WTC11 (cell line): ENCODE results near the gene CEBPB.

Experiments used
- MYBL2 ChIP-seq: sonication (generic); formaldehyde crosslinking; IDR thresholded peaks from 2 replicates; pipeline ENCODE4 v1.8.1; 2023; ENCODE audit warnings: mild to moderate bottlenecking, moderate library complexity, missing genetic modification reagents
- NR3C1 ChIP-seq: sonication (generic); formaldehyde crosslinking; conservative IDR thresholded peaks from 2 replicates; pipeline ENCODE4 v1.8.1; 2023; ENCODE audit warnings: low read depth, mild to moderate bottlenecking, missing genetic modification reagents
- PREB ChIP-seq: sonication (generic); formaldehyde crosslinking; IDR thresholded peaks from 2 replicates; pipeline ENCODE4 v1.8.1; 2022; ENCODE audit warnings: mild to moderate bottlenecking, missing genetic modification reagents, moderate library complexity, borderline replicate concordance
- SP1 ChIP-seq: sonication (generic); formaldehyde crosslinking; conservative IDR thresholded peaks from 2 replicates; pipeline ENCODE4 v1.8.1; 2022; ENCODE audit warnings: missing genetic modification reagents
- TEAD4 ChIP-seq: sonication (generic); formaldehyde crosslinking; IDR thresholded peaks from 2 replicates; pipeline ENCODE4 v1.8.0; 2022; ENCODE audit warnings: mild to moderate bottlenecking, missing genetic modification reagents
- TF ChIP-seq, protein P1 (sequence below): sonication (generic); formaldehyde crosslinking; IDR thresholded peaks from 2 replicates; pipeline ENCODE4 v1.8.1; 2023; ENCODE audit warnings: mild to moderate bottlenecking, missing genetic modification reagents, moderate library complexity
- TF ChIP-seq, protein P2 (sequence below): fragments of 200-600 bp; IDR thresholded peaks from 2 replicates; pipeline ENCODE4 v1.8.0; 2022; ENCODE audit warnings: antibody characterized with exemption
- TF ChIP-seq, protein P3 (sequence below): sonication (generic); formaldehyde crosslinking; IDR thresholded peaks from 2 replicates; pipeline ENCODE4 v1.8.0; 2022; ENCODE audit warnings: mild to moderate bottlenecking, missing genetic modification reagents

DNA sequence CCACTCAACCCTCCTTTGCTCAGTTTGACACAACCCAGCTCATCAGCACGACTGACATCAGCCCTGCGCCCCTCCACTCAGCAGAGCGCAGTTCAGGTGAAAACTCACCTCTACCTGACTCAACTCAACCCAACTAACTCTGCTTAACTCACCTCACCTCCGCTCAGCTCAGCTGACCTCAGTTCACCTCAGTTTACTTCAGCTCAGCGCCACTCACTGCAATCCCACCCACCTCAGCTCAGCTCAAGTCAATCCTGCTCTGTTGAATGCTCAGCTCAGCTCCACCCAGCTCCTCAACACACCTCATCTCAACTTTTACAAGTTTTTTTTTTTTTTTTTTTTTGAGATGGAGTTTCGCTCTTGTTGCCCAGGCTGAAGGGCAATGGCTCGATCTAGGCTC lies 39.6 kb downstream of the CEBPB start:
- TF ChIP-seq, protein P1, sequence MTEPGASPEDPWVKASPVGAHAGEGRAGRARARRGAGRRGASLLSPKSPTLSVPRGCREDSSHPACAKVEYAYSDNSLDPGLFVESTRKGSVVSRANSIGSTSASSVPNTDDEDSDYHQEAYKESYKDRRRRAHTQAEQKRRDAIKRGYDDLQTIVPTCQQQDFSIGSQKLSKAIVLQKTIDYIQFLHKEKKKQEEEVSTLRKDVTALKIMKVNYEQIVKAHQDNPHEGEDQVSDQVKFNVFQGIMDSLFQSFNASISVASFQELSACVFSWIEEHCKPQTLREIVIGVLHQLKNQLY (CRISPR knock-in tag): no peak
- TF ChIP-seq TEAD4 (CRISPR knock-in tag) (no peak), MYBL2 (CRISPR knock-in tag) (no peak), NR3C1 (CRISPR knock-in tag) (no peak), SP1 (CRISPR knock-in tag) (no peak), PREB (no peak)
- TF ChIP-seq, protein P2, sequence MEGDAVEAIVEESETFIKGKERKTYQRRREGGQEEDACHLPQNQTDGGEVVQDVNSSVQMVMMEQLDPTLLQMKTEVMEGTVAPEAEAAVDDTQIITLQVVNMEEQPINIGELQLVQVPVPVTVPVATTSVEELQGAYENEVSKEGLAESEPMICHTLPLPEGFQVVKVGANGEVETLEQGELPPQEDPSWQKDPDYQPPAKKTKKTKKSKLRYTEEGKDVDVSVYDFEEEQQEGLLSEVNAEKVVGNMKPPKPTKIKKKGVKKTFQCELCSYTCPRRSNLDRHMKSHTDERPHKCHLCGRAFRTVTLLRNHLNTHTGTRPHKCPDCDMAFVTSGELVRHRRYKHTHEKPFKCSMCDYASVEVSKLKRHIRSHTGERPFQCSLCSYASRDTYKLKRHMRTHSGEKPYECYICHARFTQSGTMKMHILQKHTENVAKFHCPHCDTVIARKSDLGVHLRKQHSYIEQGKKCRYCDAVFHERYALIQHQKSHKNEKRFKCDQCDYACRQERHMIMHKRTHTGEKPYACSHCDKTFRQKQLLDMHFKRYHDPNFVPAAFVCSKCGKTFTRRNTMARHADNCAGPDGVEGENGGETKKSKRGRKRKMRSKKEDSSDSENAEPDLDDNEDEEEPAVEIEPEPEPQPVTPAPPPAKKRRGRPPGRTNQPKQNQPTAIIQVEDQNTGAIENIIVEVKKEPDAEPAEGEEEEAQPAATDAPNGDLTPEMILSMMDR: no peak
- TF ChIP-seq, protein P3, sequence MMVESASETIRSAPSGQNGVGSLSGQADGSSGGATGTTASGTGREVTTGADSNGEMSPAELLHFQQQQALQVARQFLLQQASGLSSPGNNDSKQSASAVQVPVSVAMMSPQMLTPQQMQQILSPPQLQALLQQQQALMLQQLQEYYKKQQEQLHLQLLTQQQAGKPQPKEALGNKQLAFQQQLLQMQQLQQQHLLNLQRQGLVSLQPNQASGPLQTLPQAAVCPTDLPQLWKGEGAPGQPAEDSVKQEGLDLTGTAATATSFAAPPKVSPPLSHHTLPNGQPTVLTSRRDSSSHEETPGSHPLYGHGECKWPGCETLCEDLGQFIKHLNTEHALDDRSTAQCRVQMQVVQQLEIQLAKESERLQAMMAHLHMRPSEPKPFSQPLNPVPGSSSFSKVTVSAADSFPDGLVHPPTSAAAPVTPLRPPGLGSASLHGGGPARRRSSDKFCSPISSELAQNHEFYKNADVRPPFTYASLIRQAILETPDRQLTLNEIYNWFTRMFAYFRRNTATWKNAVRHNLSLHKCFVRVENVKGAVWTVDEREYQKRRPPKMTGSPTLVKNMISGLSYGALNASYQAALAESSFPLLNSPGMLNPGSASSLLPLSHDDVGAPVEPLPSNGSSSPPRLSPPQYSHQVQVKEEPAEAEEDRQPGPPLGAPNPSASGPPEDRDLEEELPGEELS (CRISPR knock-in tag): no peak
